Hepatocyte (in vitro differentiated cells): ENCODE measurements around the gene SSH3. TPM values are rescaled to one million over a fixed set of nuclear protein-coding genes. Genes with fewer than 3 reads are reported as not detected.

ENCODE experiments used
- DNase-seq: peaks from one replicate; pipeline ENCODE4 v3.0.0-alpha.2; 2016; ENCODE audit warnings: low spot score
- H2AFZ ChIP-seq: fragments of 200-600 bp; sonication (generic); 2 replicates; pipeline ENCODE4 v1.6.0; 2016; ENCODE audit warnings: antibody characterized with exemption, mild to moderate bottlenecking
- H3K27ac ChIP-seq: fragments of 200-600 bp; sonication (generic); 2 replicates; pipeline ENCODE4 v1.5.1; 2016; ENCODE audit warnings: mild to moderate bottlenecking
- H3K27me3 ChIP-seq: fragments of 200-600 bp; sonication (generic); 2 replicates; pipeline ENCODE4 v1.6.1; 2016
- H3K36me3 ChIP-seq: fragments of 200-600 bp; sonication (generic); replicated peaks from 2 replicates; pipeline ENCODE4 v1.5.1; 2016; ENCODE audit warnings: low read depth; ENCODE audit not compliant: insufficient read depth
- H3K4me1 ChIP-seq: fragments of 200-600 bp; sonication (generic); 2 replicates; pipeline ENCODE4 v1.5.1; 2016; ENCODE audit warnings: mild to moderate bottlenecking, moderate library complexity; ENCODE audit not compliant: insufficient read depth
- H3K4me2 ChIP-seq: fragments of 200-600 bp; sonication (generic); 2 replicates; pipeline ENCODE4 v1.6.0; 2016
- H3K4me3 ChIP-seq: fragments of 200-600 bp; sonication (generic); 2 replicates; pipeline ENCODE4 v1.5.1; 2016; ENCODE audit warnings: mild to moderate bottlenecking
- H3K79me2 ChIP-seq: fragments of 200-600 bp; sonication (generic); 2 replicates; pipeline ENCODE4 v1.6.0; 2017; ENCODE audit warnings: mild to moderate bottlenecking
- H3K9me2 ChIP-seq: fragments of 200-600 bp; sonication (generic); replicated peaks from 2 replicates; pipeline ENCODE4 v1.6.0; 2017; ENCODE audit warnings: mild to moderate bottlenecking; ENCODE audit not compliant: insufficient read depth
- H3K9me3 ChIP-seq: fragments of 200-600 bp; sonication (generic); 2 replicates; pipeline ENCODE4 v1.5.1; 2016; ENCODE audit warnings: low read depth, mild to moderate bottlenecking
- H4K20me1 ChIP-seq: fragments of 200-600 bp; sonication (generic); 2 replicates; pipeline ENCODE4 v1.6.0; 2016; ENCODE audit warnings: mild to moderate bottlenecking; ENCODE audit not compliant: insufficient read depth, poor library complexity, severe bottlenecking
- EZH2 ChIP-seq: fragments of 200-600 bp; sonication (generic); IDR thresholded peaks from 2 replicates; pipeline ENCODE4 v1.6.1; 2016; ENCODE audit warnings: antibody characterized with exemption, mild to moderate bottlenecking, borderline replicate concordance
- EZH2phosphoT487 ChIP-seq: fragments of 200-600 bp; sonication (generic); IDR thresholded peaks from one replicate; pipeline ENCODE4 v1.6.1; 2018; ENCODE audit warnings: antibody characterized with exemption, mild to moderate bottlenecking, low read depth, moderate library complexity; ENCODE audit not compliant: unreplicated experiment, severe bottlenecking
- WGBS: methylation state at CpG from one replicate; pipeline ENCODE4 v1.1.6; 2016; ENCODE audit warnings: low lambda C conversion rate; ENCODE audit errors: missing lambda C conversion rate; 5-methylcytosine and 5-hydroxymethylcytosine counted together
- polyA plus RNA-seq: library from polyadenylated mRNA; unstranded; fragments of >200 nt; fragmentation: Nextera tagmentation; extraction: Ambion mirVana; gene quantifications from 2 replicates; pipeline ENCODE4 v1.2.1, GENCODE V29; 2016
- small RNA-seq: library from RNA; depleted of rRNA; stranded (forward); fragments of <200 nt; gene quantifications from one replicate; pipeline ENCODE3, GENCODE V24; 2014
- total RNA-seq: library from RNA; depleted of rRNA; stranded (reverse); fragments of >200 nt; gene quantifications from 2 replicates; pipeline ENCODE4 v1.2.3, GENCODE V29; 2014
- TF ChIP-seq, protein P1 (sequence below): fragments of 200-600 bp; sonication (generic); IDR thresholded peaks from 2 replicates; pipeline ENCODE4 v1.5.1; 2016; ENCODE audit warnings: antibody characterized with exemption, mild to moderate bottlenecking; ENCODE audit not compliant: poor library complexity

Gene SSH3
- total and polyA plus RNA-seq, 2 experiments from 2014 or later: 29.7 to 49.5 TPM

DNA sequence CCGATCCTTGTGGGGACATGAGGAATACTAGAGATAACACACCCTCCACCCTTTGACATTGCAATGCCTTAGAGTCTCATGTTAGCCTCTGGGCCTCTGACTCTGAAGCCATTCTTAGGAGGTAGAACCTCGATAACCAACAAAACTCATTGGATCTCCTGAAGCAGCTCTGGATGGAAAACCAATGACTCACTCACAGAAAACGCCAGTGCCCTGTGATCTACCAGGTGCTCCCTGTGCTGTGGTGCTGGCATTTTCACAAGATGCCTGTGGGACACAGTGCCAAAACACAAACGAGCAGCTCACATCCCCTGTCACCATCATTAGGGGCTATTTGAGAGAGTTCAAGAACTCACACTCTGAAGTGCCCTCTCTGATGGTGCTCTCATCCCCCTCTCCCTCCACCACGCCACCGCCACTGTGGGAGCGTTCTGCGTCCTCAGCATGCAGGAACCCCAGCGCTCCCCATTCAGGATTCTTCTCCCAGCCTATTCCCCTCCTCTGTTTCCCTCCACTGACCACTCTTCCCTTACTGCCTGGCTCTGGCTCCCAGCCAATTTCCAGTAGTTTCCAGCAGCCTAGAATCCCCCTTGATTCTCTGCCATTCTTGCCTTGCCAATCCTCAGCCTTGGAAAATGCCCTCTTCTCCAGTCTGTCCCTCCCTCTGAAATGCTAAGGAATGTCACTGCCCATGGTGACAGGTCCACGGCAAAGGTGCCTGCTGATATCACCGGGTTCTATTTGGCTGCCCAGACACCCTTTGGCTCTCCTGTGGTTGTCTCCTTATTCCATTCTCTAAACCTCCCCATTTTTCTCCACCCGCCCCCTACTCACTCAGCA lies 54.7 kb downstream of the SSH3 start:
- Histone ChIP-seq H2AFZ (no peak overlapping the region), H3K4me3 (no peak overlapping the region), H3K9me2 (no peaks in the 10 kb centered on the region), H3K4me1 (peaks cover 35% of the 10 kb centered on the region), H3K9me3 (no peaks in the 10 kb centered on the region), H3K79me2 (peaks cover 4% of the 10 kb centered on the region), H3K27me3 (no peaks in the 10 kb centered on the region), H3K4me2 (no peak overlapping the region), H3K27ac (peak overlapping the region; percentile 79), H4K20me1 (no peaks in the 10 kb centered on the region), H3K36me3 (no peaks in the 10 kb centered on the region)
- TF ChIP-seq EZH2phosphoT487 (no peak), EZH2 (no peak)
- TF ChIP-seq, protein P1, sequence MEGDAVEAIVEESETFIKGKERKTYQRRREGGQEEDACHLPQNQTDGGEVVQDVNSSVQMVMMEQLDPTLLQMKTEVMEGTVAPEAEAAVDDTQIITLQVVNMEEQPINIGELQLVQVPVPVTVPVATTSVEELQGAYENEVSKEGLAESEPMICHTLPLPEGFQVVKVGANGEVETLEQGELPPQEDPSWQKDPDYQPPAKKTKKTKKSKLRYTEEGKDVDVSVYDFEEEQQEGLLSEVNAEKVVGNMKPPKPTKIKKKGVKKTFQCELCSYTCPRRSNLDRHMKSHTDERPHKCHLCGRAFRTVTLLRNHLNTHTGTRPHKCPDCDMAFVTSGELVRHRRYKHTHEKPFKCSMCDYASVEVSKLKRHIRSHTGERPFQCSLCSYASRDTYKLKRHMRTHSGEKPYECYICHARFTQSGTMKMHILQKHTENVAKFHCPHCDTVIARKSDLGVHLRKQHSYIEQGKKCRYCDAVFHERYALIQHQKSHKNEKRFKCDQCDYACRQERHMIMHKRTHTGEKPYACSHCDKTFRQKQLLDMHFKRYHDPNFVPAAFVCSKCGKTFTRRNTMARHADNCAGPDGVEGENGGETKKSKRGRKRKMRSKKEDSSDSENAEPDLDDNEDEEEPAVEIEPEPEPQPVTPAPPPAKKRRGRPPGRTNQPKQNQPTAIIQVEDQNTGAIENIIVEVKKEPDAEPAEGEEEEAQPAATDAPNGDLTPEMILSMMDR: no peak
- no peak for DNase-seq
- 85% methylated on average over 12 of the region's 12 CpGs for WGBS

Small RNA genes within 50 kb of the gene (small RNA-seq; reads per million reads assigned to genes)
- gene RN7SKP239: not detected

Other genes starting within 250 kb of the SSH3 start
- gene RHOD, start 246.7 kb upstream of the SSH3 start, total RNA-seq: 43.3 and 47.0 TPM in 2 replicates
- gene RHOD, start 246.7 kb upstream of the SSH3 start, polyA plus RNA-seq: 55.5 and 77.6 TPM in 2 replicates
- 41.3 and 51.2 TPM in 2 replicates for gene KDM2A, start 184.3 kb upstream of the SSH3 start, total RNA-seq
- 18.7 and 19.7 TPM in 2 replicates for gene KDM2A, start 184.3 kb upstream of the SSH3 start, polyA plus RNA-seq
- gene GRK2, start 37.1 kb upstream of the SSH3 start, total RNA-seq: 41.4 and 57.3 TPM in 2 replicates
- 59.6 and 64.1 TPM in 2 replicates for gene GRK2, start 37.1 kb upstream of the SSH3 start, polyA plus RNA-seq
- 22.1 and 25.3 TPM in 2 replicates for gene ANKRD13D, start 14.2 kb upstream of the SSH3 start, total RNA-seq
- gene ANKRD13D, start 14.2 kb upstream of the SSH3 start, polyA plus RNA-seq: 43.9 and 49.5 TPM in 2 replicates
- 69.8 and 74.4 TPM in 2 replicates for gene POLD4, start 50.0 kb downstream of the SSH3 start, total RNA-seq
- gene POLD4, start 50.0 kb downstream of the SSH3 start, polyA plus RNA-seq: 97.4 and 117 TPM in 2 replicates
- gene CLCF1, start 70.1 kb downstream of the SSH3 start, total RNA-seq: 5.5 and 13.2 TPM in 2 replicates
- gene CLCF1, start 70.1 kb downstream of the SSH3 start, polyA plus RNA-seq: 6.5 and 9.4 TPM in 2 replicates
- gene RAD9A, start 88.5 kb downstream of the SSH3 start, total RNA-seq: 17.3 and 24.0 TPM in 2 replicates
- 20.2 and 25.0 TPM in 2 replicates for gene RAD9A, start 88.5 kb downstream of the SSH3 start, polyA plus RNA-seq
- gene PPP1CA, start 98.3 kb downstream of the SSH3 start, total RNA-seq: 146 and 152 TPM in 2 replicates
- 242 TPM in 2 replicates for gene PPP1CA, start 98.3 kb downstream of the SSH3 start, polyA plus RNA-seq
- 0.16 TPM in 1 of 2 replicates, not detected in the other for gene TBC1D10C, start 100.6 kb downstream of the SSH3 start, total RNA-seq
- 0.07 and 0.26 TPM in 2 replicates for gene TBC1D10C, start 100.6 kb downstream of the SSH3 start, polyA plus RNA-seq
- gene CARNS1, start 112.1 kb downstream of the SSH3 start, total RNA-seq: 0.92 and 2.4 TPM in 2 replicates
- 7.7 and 11.5 TPM in 2 replicates for gene CARNS1, start 112.1 kb downstream of the SSH3 start, polyA plus RNA-seq
- 59.9 and 65.0 TPM in 2 replicates for gene RPS6KB2, start 125.0 kb downstream of the SSH3 start, total RNA-seq
- 105 and 107 TPM in 2 replicates for gene RPS6KB2, start 125.0 kb downstream of the SSH3 start, polyA plus RNA-seq
- 2.5 and 3.4 TPM in 2 replicates for gene PTPRCAP, start 134.2 kb downstream of the SSH3 start, total RNA-seq
- gene PTPRCAP, start 134.2 kb downstream of the SSH3 start, polyA plus RNA-seq: 1.0 and 1.3 TPM in 2 replicates
- 104 and 118 TPM in 2 replicates for gene CORO1B, start 139.9 kb downstream of the SSH3 start, total RNA-seq
- 150 and 152 TPM in 2 replicates for gene CORO1B, start 139.9 kb downstream of the SSH3 start, polyA plus RNA-seq
- not detected in 2 replicates for gene GPR152, start 149.2 kb downstream of the SSH3 start, total RNA-seq
- not detected in 2 replicates for gene GPR152, start 149.2 kb downstream of the SSH3 start, polyA plus RNA-seq
- not detected in 2 replicates for gene CABP4, start 151.8 kb downstream of the SSH3 start, total RNA-seq
- gene CABP4, start 151.8 kb downstream of the SSH3 start, polyA plus RNA-seq: not detected in 2 replicates
- 40.9 and 43.2 TPM in 2 replicates for gene TMEM134, start 165.7 kb downstream of the SSH3 start, total RNA-seq
- 93.7 and 107 TPM in 2 replicates for gene TMEM134, start 165.7 kb downstream of the SSH3 start, polyA plus RNA-seq
- gene AIP, start 179.5 kb downstream of the SSH3 start, total RNA-seq: 35.3 and 50.7 TPM in 2 replicates
- 44.0 and 45.2 TPM in 2 replicates for gene AIP, start 179.5 kb downstream of the SSH3 start, polyA plus RNA-seq
- 26.3 and 28.1 TPM in 2 replicates for gene PITPNM1, start 201.8 kb downstream of the SSH3 start, total RNA-seq
- gene PITPNM1, start 201.8 kb downstream of the SSH3 start, polyA plus RNA-seq: 32.4 and 39.8 TPM in 2 replicates
- gene CDK2AP2, start 204.6 kb downstream of the SSH3 start, total RNA-seq: 47.3 and 54.3 TPM in 2 replicates
- gene CDK2AP2, start 204.6 kb downstream of the SSH3 start, polyA plus RNA-seq: 174 and 177 TPM in 2 replicates
- gene CABP2, start 219.9 kb downstream of the SSH3 start, total RNA-seq: not detected in 2 replicates
- gene CABP2, start 219.9 kb downstream of the SSH3 start, polyA plus RNA-seq: not detected in 2 replicates